Caki2 (cell line): Measurements from ENCODE around the gene DYNLL2. TPM values are rescaled to one million over a fixed set of nuclear protein-coding genes. Genes with fewer than 3 reads are reported as not detected.
"Not testable (repeated sequence)": the region's sequence is repeated elsewhere in the genome, so short reads cannot be mapped to it uniquely, and the experiment has no call there.

Source experiments
- DNase-seq: peaks from one replicate; pipeline ENCODE4 v3.0.0-alpha.2; 2015; ENCODE audit warnings: low read depth
- in situ Hi-C: cut with HindIII; loops from 2 replicates; pipeline ENCODE4 v1.10.0; 2016; ENCODE audit warnings: low sequenced_read_pairs, low pct_unique_long_range_greater_than_20kb, mixed read lengths
- total RNA-seq: library from RNA; depleted of rRNA; stranded (reverse); fragments of >200 nt; shearing (Covaris generic); gene quantifications from 2 replicates; pipeline ENCODE4 v1.2.3, GENCODE V29; 2014; ENCODE audit warnings: low replicate concordance

Gene DYNLL2
- total RNA-seq, 1 experiment from 2014 or later, result 9.4 TPM

DNA sequence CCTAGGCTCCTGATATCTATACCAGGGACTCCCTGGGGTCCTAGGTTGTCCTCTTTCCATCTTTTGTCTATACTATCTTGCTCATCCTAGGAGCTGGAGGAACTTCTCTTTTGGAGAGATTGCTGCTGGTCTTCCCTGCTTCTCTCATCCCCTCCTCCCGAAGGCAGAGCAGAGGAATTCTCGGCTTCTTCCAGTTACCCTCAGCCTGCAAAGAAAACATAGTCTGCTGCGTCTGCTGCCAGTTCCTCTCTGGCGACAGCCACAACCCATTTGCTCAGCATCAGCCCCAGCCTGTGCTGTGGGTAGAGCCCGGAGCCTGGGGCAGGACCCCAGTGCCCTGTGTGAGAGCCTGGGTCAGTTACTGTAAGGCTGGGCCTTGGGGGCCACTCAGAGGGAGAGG is 21.5 kb upstream of the DYNLL2 start:
- in situ Hi-C loops, result no loop called here
- DNase-seq, result no peak

DNA sequence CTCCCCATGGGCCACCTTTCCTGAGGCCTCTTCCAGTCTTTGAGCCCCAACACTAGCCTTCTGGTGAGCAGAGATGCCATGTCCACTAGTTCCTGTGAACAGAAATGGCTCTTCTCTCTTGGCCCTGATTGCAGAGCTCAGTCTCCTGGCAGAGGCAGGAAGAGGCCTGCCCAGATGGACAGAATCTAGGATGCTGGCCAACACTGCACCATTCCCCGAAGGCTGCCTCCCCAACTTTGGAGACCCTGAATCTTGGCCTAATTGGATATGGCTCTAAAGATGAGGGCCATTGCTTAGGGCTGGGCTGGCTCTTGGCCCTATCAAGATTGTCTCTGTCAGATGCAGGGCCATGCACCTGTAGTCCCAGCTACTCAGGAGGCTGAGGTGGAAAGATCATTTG is 18.0 kb upstream of the DYNLL2 start:
- DNase-seq, result no peak
- in situ Hi-C loops, result no loop called here

DNA sequence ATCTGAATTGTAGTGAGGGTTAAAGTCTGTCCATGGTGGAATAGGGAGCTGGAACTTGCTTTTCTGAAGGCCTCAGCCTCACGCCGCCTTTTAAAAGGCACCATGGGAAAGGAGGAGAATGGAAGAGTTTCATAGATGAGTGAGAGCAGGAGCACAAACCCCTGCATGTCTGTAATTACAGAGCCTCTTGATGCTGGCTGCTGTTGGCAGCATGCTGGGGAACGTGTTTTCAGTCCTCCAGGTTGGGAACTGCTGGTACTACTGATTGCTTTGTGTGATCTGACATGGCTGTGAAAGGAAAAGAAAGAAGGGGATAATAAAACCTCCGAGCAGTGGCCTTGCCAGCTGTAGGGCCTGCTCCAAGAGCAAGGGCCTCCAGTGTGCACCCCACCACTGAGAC is 16.8 kb upstream of the DYNLL2 start:
- in situ Hi-C loops, result no loop called here
- DNase-seq, result no peak

DNA sequence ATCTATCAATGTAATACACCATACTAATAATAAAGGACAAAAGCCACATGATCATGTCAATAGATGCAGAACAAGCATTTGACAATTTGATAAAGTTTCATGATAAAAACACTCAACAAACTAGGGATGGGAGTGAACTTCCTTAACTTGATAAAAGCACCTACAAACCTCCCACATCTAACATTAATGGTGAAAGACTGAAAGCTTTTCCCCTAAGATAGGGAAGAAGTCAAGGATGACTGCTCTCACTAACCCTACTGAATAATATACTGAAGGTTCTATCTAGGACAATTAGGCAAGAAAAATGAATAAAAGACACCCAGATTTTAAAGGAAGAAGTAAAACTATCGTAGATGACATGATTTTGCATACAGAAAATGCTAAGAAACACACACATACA is 10.4 kb upstream of the DYNLL2 start:
- DNase-seq, result no peak
- in situ Hi-C loops, result no loop called here

DNA sequence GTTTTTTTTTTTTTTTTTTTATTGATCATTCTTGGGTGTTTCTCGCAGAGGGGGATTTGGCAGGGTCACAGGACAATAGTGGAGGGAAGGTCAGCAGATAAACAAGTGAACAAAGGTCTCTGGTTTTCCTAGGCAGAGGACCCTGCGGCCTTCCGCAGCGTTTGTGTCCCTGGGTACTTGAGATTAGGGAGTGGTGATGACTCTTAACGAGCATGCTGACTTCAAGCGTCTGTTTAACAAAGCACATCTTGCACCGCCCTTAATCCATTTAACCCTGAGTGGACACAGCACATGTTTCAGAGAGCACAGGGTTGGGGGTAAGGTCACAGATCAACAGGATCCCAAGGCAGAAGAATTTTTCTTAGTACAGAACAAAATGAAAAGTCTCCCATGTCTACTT is 10.0 kb upstream of the DYNLL2 start:
- DNase-seq, in situ Hi-C loops: not testable (repeated sequence)

DNA sequence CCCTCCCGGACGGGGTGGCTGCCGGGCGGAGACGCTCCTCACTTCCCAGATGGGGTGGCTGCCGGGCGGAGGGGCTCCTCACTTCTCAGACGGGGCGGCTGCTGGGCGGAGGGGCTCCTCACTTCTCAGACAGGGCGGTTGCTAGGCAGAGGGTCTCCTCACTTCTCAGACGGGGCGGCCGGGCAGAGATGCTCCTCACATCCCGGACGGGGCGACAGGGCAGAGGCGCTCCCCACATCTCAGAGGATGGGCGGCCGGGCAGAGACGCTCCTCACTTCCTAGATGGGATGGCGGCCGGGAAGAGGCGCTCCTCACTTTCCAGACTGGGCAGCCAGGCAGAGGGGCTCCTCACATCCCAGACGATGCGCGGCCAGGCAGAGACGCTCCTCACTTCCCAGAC is 8.8 kb upstream of the DYNLL2 start:
- in situ Hi-C loops, DNase-seq: not testable (repeated sequence)

DNA sequence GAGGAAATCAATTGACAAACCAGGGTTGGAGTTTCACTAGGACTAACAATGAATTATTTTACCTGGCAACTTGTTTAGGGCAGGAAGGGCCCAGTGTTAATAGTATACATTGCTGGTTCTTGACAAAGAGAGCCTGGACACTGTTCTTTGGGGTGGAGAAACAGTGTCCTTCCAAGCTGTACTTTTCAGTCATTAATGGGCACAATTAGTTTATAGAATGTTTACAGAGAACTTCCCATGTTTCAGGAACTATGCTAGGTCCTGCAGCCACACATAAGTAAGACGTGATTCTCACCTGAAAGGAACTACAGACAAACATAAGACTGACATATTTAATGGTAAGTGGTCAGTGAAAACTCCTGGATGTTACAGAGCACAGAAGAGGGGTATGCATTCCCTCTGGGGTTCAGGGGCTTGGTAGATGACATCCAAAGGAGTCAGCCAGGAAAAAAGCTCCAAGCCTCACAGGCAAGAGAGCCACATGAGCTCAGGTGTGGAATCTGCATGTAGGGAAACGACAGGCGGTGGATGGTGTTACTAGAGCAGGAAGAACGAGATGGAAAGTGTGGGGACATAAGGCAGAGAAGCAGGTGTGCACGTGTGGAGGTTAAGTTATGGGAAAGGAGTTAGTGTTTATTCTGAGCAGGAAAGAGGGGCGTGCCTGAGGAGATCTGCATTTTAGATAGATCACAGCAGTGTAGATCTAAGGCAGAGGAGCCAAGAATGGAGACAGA is 3.8 kb upstream of the DYNLL2 start:
- in situ Hi-C loops, result no loop called here

DNA sequence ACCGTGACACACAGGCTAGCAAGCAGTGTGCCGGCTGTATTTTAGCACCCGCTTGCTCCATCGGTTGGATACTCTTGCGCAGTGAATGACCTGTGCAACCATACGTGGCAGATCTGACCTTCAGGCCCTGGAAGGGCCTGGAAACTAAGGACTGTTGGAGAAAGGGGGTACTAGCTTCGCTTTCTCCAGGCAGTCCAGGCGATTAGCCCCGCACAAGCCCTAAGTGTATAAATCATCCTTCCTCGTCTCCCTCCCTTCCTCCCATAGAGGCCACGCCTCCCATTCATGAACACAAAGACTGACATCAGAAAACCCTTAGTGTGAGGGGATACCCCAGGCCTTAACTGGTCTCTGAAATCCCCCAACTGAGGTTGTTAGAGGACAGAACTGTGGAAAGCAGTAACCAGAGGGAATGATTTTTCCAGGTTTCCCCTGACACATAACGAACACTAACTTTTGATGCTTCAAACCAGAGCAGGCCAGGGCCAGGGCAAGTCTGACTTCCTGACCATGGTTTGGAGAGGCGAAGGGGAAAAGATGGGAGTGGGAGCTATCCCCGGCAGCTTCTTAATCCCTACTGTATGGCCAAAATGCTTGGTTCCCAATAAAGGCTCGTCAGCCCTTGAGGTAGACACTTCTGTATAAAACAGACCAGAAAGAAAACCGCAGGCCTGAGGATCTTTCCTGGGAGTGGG is 1.4 kb upstream of the DYNLL2 start:
- in situ Hi-C loops, result no loop called here
- no peak for DNase-seq

More for the DNA sequence above, 3.8 kb upstream of the DYNLL2 start:
- no peak for DNase-seq

DNA sequence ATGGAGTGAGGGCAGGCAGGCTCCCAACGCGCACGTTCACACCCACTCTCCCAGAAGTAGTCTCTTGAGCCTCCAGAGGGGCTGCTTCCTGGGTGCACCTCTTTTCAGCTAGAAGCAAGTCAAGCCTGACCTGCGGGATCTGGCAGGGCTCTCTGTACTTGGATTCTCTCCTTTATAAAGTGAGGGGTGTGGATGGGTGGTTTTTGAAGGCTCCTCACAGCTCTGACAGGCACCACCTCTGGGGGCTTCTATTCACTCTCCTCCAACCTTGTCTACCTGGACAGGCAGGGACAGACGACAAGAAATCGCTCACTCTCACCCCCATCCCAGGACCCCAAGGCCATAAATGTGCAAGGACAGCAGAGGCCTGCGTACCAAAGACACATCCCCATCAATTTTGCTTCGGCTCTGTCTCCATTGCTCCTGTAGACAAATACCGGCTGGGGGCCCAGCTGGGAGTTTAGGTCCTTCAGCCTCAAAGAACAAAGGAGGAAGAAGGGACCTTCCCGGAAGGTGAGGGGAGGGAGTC is 814 bp upstream of the DYNLL2 start:
- no peak for DNase-seq
- in situ Hi-C loops, result no loop called here

DNA sequence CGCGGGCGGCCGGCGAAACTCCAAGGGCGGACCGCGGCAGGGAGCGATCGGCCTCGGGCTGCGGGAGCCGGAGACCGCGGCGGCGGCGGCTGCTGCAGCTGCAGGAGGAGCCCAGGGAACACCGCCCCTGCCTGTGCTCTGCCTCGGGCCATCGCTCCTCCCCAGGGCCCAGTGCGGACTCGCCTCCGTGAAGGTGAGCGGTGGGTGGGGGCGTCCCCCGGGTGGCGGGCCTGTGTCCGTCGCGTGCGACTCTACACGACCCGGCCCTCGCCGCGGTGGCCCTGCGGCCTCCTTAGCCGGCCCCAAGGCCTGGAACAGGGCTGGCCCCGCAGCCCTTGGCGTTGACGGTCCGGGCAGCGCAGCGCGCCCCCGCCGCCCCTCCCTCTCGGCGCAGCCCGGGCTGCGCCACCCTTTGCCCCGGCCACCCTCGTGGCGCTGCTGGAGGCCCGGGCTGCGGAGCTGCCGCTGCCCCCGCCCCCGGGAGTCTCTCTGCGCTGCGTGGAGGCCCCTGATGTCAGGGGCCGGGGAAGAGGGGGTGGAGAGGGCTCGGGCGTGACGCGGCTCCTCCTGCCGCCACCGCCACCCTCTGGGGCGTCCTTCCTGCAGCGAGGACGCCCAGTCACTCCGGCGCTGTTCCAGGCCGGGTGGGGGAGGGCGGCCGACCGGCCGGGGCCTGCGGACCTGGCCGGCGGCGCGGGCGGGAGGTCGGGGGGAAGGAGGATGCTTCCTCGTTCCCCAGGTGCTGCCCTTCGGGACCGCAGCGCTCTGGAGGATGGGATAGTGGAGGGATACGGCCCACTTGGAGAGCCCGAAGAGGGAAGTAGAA is 485 bp downstream of the DYNLL2 start:
- DNase-seq, result peak; percentile 67
- in situ Hi-C loops, result no loop called here

DNA sequence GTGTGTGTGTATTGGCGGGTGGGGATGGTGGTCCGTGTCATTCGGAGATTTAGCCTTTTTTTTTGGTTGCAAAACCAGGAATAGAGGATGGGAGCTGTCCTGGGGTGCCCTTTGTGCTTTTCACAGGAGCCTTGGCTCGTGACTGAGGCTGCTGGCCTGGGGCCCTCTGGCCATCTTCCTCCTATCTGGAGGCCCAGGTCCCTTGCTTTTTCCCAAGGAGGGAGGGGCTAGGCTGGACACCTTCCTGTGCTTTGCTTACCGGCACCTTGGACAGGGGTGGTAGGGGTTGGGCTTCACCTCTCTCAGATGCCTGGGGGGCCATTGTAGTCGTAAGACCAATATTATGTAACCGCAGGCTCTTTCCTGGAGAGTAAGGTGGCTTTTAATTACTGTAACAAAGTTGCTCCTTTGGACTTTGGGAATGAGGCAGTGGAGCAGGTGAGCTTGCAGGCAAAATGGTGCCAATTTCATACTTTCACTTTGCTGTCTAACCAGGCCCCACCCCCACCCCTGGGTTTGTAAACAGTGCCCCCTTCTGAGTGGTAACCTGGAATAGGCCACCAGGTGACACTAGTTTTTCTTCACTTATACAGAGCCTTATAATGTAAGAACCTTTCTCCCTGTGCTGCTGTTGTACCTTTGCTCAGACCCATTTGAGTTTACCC is 1.2 kb downstream of the DYNLL2 start:
- in situ Hi-C loops, result no loop called here
- DNase-seq, result peak; percentile 40

DNA sequence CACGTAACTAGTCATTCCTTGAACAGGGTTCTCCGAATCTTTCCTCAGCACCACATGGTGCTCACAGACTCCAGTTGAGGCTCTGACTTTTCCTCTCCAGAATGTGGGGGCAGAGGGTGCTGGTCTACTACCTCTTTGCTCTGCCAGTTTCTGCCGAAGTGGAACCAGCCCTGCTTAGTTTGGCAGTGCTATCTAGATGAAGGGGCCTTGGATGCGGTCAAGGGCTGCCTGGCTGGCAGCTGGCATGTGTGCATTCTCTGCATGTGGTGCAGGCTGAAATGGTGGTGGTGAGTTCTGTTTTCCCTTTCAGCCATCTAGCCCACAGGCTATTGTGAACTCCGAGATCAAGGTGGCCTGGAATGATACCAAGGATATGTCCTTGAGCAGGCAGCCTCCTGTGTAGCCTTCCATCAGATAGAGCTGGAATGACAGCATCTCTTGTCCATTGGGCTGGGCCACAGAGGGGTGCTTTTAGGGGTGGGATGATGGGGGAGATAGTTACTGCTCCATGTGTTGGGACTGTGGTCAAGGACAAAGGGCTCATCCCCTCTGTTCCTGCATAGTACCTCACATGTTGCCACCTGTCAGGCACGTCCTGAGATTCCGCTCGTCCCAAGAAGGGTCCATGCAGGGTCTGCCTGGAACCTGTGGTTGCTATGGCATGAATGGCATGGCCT is 2.0 kb downstream of the DYNLL2 start:
- no peak for DNase-seq
- in situ Hi-C loops, result no loop called here

DNA sequence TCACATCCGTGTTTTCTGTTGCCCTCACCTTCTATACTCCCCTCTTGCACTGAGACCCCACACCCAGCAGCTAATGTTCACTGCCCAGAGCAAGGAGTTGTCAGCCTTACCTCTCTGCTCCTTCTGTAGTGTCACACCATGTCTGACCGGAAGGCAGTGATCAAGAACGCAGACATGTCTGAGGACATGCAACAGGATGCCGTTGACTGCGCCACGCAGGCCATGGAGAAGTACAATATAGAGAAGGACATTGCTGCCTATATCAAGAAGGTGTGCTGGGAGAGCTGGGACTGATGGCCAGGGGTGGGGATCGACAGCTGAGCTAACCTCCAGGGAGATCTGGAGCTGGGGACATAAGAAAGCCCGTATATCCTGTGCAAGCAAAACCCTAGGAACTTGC is 3.7 kb downstream of the DYNLL2 start:
- no peak for DNase-seq
- in situ Hi-C loops, result no loop called here

DNA sequence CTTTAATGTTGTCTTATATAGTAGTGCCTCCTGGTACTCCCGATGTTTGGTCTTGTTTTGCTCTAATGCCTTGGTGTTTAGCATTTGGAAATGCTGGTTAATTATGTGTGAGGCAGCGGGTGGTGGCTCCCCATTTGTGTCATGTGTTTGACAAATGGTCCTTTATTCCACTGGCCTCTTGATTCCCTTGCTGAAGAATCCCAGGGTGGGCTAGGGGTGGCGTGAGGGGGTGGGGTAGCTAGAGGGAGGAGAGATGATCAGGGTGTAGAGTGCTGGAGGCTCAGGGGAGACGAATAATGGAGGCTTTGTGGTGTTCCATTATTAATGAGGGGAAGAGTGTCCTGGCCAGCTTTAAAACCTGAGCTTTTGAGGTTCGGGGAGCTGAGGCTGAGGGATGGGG is 5.4 kb downstream of the DYNLL2 start:
- in situ Hi-C loops, result no loop called here

DNA sequence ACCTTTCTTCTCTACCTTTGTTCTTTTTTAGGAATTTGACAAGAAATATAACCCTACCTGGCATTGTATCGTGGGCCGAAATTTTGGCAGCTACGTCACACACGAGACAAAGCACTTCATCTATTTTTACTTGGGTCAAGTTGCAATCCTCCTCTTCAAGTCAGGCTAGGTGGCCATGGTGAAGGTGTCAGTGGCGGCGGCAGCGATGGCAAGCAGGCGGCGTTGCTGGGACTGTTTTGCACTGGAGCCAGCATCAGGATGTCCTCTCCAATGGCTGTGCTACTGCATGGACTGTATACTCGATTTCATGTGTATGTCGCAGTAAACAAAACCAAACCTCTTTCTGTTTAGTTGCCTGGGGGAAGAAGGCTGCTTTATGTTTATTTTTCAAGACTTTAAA is 5.9 kb downstream of the DYNLL2 start:
- in situ Hi-C loops, result no loop called here
- no peak for DNase-seq

More for the DNA sequence above, 5.4 kb downstream of the DYNLL2 start:
- DNase-seq, result no peak

DNA sequence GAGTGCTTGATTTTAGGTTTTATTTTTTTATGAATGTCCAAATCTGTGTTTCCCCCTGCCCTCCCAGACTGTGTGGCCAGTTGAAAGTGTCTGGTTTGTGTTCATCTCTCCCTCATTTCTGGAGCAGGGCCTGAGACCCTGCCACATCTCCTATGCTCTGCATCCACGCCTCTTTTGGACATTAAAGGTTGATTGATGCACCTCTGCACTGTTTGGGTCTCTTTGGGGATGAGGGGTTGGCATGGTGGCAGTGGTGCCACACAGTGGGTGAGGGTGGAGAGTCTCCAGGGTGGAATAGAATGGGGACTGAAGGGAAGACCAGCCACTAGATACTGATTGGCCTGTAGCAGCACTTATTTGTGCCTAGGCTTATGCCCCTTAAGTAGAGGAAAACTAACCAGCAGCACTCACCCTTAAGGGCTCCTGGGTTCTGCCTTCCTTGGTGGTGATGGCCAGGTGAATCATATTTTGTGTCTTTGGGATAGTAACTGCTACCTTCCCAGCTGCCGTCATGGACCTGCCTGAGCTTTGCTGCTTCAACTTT is 7.9 kb downstream of the DYNLL2 start:
- in situ Hi-C loops, result no loop called here

DNA sequence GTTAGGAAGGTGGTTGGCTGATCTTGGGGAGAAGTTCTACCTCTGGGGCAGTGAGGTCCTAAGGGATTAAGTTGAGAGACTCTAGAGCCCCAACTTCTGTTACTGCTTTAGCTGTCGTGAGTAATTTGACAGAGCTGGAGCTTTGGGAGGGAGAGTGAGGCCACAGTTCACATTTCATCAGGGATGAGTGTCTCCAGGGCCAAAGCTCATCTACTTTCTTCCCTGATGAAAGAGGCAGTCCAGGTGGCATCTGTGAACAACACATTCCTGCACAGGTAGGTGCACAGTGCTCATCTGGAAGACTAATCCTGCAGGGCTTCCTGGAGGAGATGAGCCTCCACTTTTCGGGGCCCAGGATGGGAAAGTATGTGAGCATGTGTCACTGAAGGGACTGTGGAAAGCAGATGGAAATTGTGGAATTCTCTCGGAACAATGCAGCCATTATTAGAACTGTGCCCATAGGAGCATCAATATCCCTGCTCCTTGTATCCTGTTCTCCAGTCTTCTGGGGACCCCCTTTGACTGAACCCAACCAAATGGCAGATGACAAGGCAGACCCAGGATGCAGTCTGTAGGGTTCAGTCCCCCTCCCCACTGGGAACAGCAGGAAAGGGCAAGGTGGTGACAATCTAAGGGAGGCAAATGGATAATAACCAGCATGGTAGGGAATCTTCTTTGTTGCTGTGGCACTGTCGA is 9.0 kb downstream of the DYNLL2 start:
- in situ Hi-C loops, result no loop called here
- no peak for DNase-seq

More for the DNA sequence above, 7.9 kb downstream of the DYNLL2 start:
- DNase-seq, result no peak
